Subcutaneous preadipocyte (primary cell): ENCODE measurements around the gene SECISBP2L. TPM values are rescaled to one million over a fixed set of nuclear protein-coding genes. Genes with fewer than 3 reads are reported as not detected.

Experiments
- small RNA-seq: library from RNA; depleted of rRNA; stranded (forward); fragments of <200 nt; gene quantifications from one replicate; pipeline ENCODE3, GENCODE V24; 2012
- total RNA-seq: library from RNA; depleted of rRNA; stranded (reverse); fragments of >200 nt; gene quantifications from 2 replicates; pipeline ENCODE4 v1.2.3, GENCODE V29; 2012

SECISBP2L gene
- total RNA-seq, result 22.8 and 28.9 TPM in 2 replicates

GRCh38 chr15:49046220-49047102, at the start of gene SECISBP2L:
SECISBP2L (minus strand) TSS chr15:49046446; CDS start chr15:49046299, 147 bp downstream.

GRCh38 chr15:48963524-48964113, 82.6 kb downstream of the SECISBP2L start, which contains the start of gene SHC4:
SHC4 (minus strand) TSS chr15:48963919; CDS start chr15:48963015, 904 bp downstream.

Small RNA genes within 50 kb of the gene (small RNA-seq; reads per million reads assigned to genes)
- not detected for gene RF00019

Other genes starting within 250 kb of the SECISBP2L start
- 8.5 and 18.0 TPM in 2 replicates for gene CEP152, start 235.4 kb downstream of the SECISBP2L start, total RNA-seq
- 153 and 185 TPM in 2 replicates for gene EID1, start 168.3 kb downstream of the SECISBP2L start, total RNA-seq
- 0.39 and 0.73 TPM in 2 replicates for gene SHC4, start 82.5 kb downstream of the SECISBP2L start, total RNA-seq
- 84.1 and 87.1 TPM in 2 replicates for gene COPS2, start 109.2 kb upstream of the SECISBP2L start, total RNA-seq
- gene GALK2, start 123.8 kb upstream of the SECISBP2L start, total RNA-seq, result 43.7 and 56.7 TPM in 2 replicates